OCI-LY1 (cell line): ENCODE measurements around the gene PPP1R11.

Experiments used
- H2AFZ ChIP-seq: fragments of 200-600 bp; sonication (generic), shearing (Covaris generic); 2 replicates; pipeline ENCODE4 v1.6.0; 2014; ENCODE audit warnings: antibody characterized with exemption, mild to moderate bottlenecking, low read length
- H3F3A ChIP-seq: fragments of 200-600 bp; sonication (generic), shearing (Covaris generic); 2 replicates; pipeline ENCODE4 v1.6.0; 2014; ENCODE audit warnings: mild to moderate bottlenecking, antibody characterized with exemption, low read length, moderate library complexity; ENCODE audit not compliant: insufficient read depth
- H3K27ac ChIP-seq: fragments of 200-600 bp; sonication (generic); 2 replicates; pipeline ENCODE4 v1.5.1; 2014; ENCODE audit warnings: low read length, mixed run types, mild to moderate bottlenecking, low read depth; ENCODE audit not compliant: poor library complexity, severe bottlenecking
- H3K27me3 ChIP-seq: fragments of 200-600 bp; sonication (generic); 2 replicates; pipeline ENCODE4 v1.6.0; 2014; ENCODE audit warnings: antibody characterized with exemption, mild to moderate bottlenecking, low read length, moderate library complexity; ENCODE audit not compliant: insufficient read depth
- H3K36me3 ChIP-seq: fragments of 200-600 bp; sonication (generic); 2 replicates; pipeline ENCODE4 v1.6.1; 2014; ENCODE audit warnings: mild to moderate bottlenecking, antibody characterized with exemption, low read length, moderate library complexity, mixed read lengths; ENCODE audit not compliant: insufficient read depth
- H3K4me1 ChIP-seq: fragments of 200-600 bp; sonication (generic); 2 replicates; pipeline ENCODE4 v1.5.1; 2014; ENCODE audit warnings: mild to moderate bottlenecking, low read length, moderate library complexity; ENCODE audit not compliant: insufficient read depth, severe bottlenecking
- H3K4me2 ChIP-seq: fragments of 200-600 bp; sonication (generic), shearing (Covaris generic); 2 replicates; pipeline ENCODE4 v1.6.1; 2014; ENCODE audit warnings: low read length
- H3K4me3 ChIP-seq: fragments of 200-600 bp; sonication (generic); 2 replicates; pipeline ENCODE4 v1.5.1; 2014; ENCODE audit warnings: low read length, low read depth, mild to moderate bottlenecking, mixed read lengths; ENCODE audit not compliant: poor library complexity, severe bottlenecking
- H3K79me2 ChIP-seq: fragments of 200-600 bp; shearing (Covaris generic); 2 replicates; pipeline ENCODE4 v1.6.1; 2016; ENCODE audit warnings: mixed run types, low read length, mixed read lengths; ENCODE audit not compliant: insufficient read depth
- H3K9ac ChIP-seq: fragments of 200-600 bp; sonication (generic), shearing (Covaris generic); 2 replicates; pipeline ENCODE4 v1.6.1; 2014; ENCODE audit warnings: mild to moderate bottlenecking, low read length, mixed read lengths
- H3K9me2 ChIP-seq: fragments of 200-600 bp; sonication (generic), shearing (Covaris generic); 2 replicates; pipeline ENCODE4 v1.6.1; 2014; ENCODE audit warnings: low read depth, mild to moderate bottlenecking, low read length, mixed read lengths
- H3K9me3 ChIP-seq: fragments of 200-600 bp; shearing (Covaris generic); 2 replicates; pipeline ENCODE4 v1.6.1; 2014; ENCODE audit warnings: low read length, mixed read lengths
- H4K20me1 ChIP-seq: fragments of 200-600 bp; sonication (generic), shearing (Covaris generic); 2 replicates; pipeline ENCODE4 v1.6.0; 2016; ENCODE audit warnings: mild to moderate bottlenecking, low read length; ENCODE audit not compliant: insufficient read depth
- EZH2 ChIP-seq: fragments of 200-600 bp; sonication (generic), shearing (Covaris generic); IDR thresholded peaks from 2 replicates; pipeline ENCODE4 v1.8.0; 2017; ENCODE audit warnings: borderline replicate concordance, mixed run types, mild to moderate bottlenecking, antibody characterized with exemption, low read length, moderate library complexity, mixed read lengths
- TF ChIP-seq, protein P1 (sequence below): fragments of 200-600 bp; sonication (generic), shearing (Covaris generic); IDR thresholded peaks from 2 replicates; pipeline ENCODE4 v1.5.1; 2017; ENCODE audit warnings: mild to moderate bottlenecking, antibody characterized with exemption, low read length, moderate library complexity, mixed read lengths

PPP1R11 gene

DNA sequence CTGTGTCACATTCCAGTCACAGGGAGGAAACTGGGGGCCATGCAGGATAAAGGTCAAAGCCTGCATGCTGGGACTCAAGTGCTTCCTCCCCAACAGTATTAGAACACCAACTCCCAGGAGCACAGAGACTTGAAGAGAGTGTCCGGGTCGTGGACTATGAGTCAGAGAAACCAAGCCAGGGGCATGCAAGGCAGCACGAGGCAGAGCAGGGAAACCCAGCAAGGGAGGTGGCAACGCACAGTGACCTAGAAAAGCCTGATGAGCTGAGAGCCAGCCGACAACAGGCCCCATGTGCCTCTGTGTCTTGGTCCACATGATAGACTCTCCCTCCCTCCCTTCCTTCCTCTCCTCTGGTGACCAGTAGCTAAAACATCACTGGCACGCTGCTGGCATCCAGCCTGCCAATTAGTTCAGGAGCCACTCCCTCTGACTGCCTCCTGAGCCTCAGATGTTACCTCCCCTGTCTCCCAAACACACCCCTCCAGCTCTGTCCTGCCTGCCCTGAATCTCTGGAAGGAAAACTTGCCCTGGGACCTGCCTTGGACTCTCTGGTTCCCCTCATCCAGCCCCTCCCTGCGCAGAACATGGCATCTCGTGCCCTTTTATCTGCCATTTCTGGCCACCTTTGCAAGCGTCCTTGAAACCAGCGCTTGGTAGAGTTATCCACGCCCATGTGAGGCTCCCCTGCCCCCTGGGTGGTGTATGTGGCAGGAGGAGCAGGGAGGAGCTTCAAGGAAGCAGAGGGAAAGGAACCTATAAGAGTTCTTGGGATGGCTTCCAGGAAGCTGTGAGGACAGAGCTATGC lies 24.8 kb downstream of the PPP1R11 start:
- no peak overlapping the region for H3K9ac ChIP-seq
- H4K20me1 ChIP-seq, result no peaks in the 10 kb centered on the region
- H3K36me3 ChIP-seq, result no peaks in the 10 kb centered on the region
- no peaks in the 10 kb centered on the region for H3K79me2 ChIP-seq
- no peaks in the 10 kb centered on the region for H3K9me3 ChIP-seq
- H3F3A ChIP-seq, result no peaks in the 10 kb centered on the region
- no peaks in the 10 kb centered on the region for H3K27me3 ChIP-seq
- TF ChIP-seq, protein P1, sequence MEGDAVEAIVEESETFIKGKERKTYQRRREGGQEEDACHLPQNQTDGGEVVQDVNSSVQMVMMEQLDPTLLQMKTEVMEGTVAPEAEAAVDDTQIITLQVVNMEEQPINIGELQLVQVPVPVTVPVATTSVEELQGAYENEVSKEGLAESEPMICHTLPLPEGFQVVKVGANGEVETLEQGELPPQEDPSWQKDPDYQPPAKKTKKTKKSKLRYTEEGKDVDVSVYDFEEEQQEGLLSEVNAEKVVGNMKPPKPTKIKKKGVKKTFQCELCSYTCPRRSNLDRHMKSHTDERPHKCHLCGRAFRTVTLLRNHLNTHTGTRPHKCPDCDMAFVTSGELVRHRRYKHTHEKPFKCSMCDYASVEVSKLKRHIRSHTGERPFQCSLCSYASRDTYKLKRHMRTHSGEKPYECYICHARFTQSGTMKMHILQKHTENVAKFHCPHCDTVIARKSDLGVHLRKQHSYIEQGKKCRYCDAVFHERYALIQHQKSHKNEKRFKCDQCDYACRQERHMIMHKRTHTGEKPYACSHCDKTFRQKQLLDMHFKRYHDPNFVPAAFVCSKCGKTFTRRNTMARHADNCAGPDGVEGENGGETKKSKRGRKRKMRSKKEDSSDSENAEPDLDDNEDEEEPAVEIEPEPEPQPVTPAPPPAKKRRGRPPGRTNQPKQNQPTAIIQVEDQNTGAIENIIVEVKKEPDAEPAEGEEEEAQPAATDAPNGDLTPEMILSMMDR, result no peak
- TF ChIP-seq EZH2, result no peak
- no peak overlapping the region for H3K4me3 ChIP-seq
- H3K4me2 ChIP-seq, result no peak overlapping the region
- H3K27ac ChIP-seq, result no peak overlapping the region
- H3K9me2 ChIP-seq, result no peaks in the 10 kb centered on the region
- no peak overlapping the region for H2AFZ ChIP-seq
- no peaks in the 10 kb centered on the region for H3K4me1 ChIP-seq

DNA sequence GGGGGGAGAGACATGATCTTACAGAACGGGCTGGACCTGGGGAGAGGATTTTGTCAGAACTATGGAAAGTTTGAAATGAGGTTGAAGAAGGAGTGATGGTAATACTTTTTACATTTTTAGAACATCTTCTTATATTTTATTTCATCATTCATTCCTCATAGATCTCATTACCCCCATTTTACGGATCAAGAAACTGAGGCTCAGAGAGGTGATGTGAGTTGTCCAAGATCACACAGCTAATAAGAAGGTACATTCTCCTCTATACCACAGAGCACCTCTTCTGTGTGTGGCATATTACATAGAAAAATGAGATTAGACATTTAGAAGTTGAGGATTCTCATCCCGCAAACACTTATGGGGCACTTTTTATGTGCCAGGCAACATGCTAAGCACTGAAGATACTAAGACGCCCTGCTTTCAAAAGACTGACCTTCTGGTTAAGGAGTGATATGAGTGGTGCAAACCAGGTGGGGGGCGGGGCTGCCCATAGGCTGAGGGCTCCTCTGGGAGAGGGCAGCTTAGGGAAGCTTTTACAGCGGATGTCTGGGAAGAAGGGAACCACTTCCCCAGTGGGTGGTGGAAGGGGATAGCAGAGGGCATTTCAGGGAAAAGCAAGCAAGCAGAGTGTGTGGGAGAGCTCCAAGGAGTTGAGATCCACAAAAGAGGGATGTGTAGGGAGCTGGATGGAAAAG lies 26.0 kb downstream of the PPP1R11 start:
- H3K36me3 ChIP-seq, result no peaks in the 10 kb centered on the region
- H3K9me3 ChIP-seq, result no peaks in the 10 kb centered on the region
- H3K9me2 ChIP-seq, result no peaks in the 10 kb centered on the region
- no peaks in the 10 kb centered on the region for H3F3A ChIP-seq
- H3K27me3 ChIP-seq, result no peaks in the 10 kb centered on the region
- no peaks in the 10 kb centered on the region for H4K20me1 ChIP-seq
- no peak overlapping the region for H3K9ac ChIP-seq
- no peaks in the 10 kb centered on the region for H3K79me2 ChIP-seq
- no peak overlapping the region for H2AFZ ChIP-seq
- peaks cover under 1% of the 10 kb centered on the region for H3K4me1 ChIP-seq
- TF ChIP-seq EZH2, result no peak
- TF ChIP-seq, protein P1, result no peak
- no peak overlapping the region for H3K4me3 ChIP-seq
- H3K27ac ChIP-seq, result no peak overlapping the region
- no peak overlapping the region for H3K4me2 ChIP-seq

DNA sequence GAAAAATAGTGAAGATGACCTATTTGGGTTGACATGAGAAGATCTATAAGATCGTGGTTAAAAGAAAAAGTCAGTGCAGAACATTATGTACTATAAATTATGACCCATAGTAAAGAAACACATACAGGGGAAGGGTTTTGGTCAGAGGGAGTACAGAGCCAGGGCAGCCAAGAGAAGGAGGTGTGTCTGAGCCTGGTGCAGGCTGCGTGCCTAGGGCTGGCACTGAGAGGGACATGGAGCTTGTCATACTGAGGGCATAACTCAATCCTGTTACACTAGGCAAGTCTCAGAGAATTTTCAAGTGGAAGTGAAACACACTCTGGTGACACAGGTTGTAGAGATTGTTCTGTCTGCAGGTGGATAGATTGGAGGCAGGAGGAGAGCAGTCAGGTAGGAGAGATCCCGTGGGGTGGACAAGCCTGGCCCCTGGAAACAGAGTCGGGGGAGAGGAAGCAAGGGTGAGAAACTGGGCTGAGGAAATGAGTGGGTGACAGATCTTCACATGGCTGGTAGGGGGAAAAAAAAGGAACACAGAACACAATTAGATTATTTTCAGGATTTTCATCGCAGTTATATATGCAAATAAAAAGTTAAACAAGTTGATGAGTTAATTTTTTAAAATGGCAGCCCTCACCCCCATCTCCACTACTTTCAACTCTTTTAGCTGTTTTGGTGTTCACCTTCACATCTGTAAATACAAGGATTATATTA lies 27.1 kb downstream of the PPP1R11 start:
- Histone ChIP-seq H3K4me3 (no peak overlapping the region), H4K20me1 (no peaks in the 10 kb centered on the region), H3F3A (no peaks in the 10 kb centered on the region), H3K27ac (no peak overlapping the region), H3K79me2 (no peaks in the 10 kb centered on the region), H2AFZ (no peak overlapping the region), H3K27me3 (no peaks in the 10 kb centered on the region), H3K9me3 (no peaks in the 10 kb centered on the region), H3K4me1 (peaks cover 4% of the 10 kb centered on the region), H3K4me2 (no peak overlapping the region), H3K9me2 (no peaks in the 10 kb centered on the region), H3K9ac (no peak overlapping the region), H3K36me3 (no peaks in the 10 kb centered on the region)
- TF ChIP-seq EZH2, result no peak
- TF ChIP-seq, protein P1, result no peak
